ENCODE measurements around the gene SLC47A2. TPM values are rescaled to one million over a fixed set of nuclear protein-coding genes. Genes with fewer than 3 reads are reported as not detected.
"Not testable (repeated sequence)": the region's sequence is repeated elsewhere in the genome, so short reads cannot be mapped to it uniquely, and the experiment has no call there.

Gene SLC47A2
- polyA plus RNA-seq, 3 donors, result 5.0 to 9.0 (median 7.8) TPM

- DNase-seq (ENCODE audit: extremely low read depth in 1 of 11, low read depth in 9 of 11, low spot score in 4 of 11), result no peak
Measured at GRCh38 chr17:19683117-19683516, 33.3 kb downstream of the SLC47A2 start.

DNA sequence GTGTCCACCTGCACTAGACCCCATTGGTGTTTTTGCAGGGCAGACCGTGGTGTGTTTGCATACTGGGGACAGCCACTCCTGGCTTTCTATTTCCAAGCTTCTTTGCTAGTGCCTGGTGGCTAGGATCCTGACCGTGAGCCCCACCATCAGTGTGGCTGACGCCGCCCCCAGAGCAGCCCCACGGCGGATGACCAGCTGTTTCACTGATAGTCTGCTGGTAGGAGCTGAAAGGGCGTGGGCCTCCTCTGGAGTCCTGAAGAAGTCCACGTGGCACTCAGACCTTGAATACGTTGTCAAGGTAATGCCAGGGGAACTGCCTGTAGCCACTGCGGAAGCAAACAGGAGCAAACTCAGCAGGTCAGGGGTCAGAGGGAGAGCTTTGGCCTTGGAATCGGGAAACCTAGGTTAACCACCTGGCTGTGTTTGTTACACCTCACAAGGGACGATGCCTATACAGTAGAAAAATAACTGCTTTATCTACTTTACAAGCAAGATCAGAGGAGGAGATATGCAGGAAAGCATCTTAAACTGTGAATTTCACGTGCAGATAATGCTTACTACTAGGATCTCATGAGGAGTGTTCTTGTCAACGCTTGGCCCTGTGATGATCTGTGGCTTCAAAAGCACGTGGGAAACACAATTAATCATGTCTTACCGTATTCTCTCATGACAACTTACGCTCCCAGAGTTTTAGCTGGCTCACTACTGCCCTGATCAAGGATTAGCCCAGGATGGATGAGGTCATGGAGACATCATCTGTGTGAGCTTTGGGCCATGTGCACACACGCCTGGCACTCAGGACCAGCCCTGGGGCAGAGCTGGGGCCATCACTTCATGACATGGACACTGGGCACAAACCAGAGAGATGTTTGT is 37.6 kb downstream of the SLC47A2 start:
- DNase-seq (ENCODE audit: extremely low read depth in 1 of 11, low read depth in 9 of 11, low spot score in 4 of 11), result no peak

DNA sequence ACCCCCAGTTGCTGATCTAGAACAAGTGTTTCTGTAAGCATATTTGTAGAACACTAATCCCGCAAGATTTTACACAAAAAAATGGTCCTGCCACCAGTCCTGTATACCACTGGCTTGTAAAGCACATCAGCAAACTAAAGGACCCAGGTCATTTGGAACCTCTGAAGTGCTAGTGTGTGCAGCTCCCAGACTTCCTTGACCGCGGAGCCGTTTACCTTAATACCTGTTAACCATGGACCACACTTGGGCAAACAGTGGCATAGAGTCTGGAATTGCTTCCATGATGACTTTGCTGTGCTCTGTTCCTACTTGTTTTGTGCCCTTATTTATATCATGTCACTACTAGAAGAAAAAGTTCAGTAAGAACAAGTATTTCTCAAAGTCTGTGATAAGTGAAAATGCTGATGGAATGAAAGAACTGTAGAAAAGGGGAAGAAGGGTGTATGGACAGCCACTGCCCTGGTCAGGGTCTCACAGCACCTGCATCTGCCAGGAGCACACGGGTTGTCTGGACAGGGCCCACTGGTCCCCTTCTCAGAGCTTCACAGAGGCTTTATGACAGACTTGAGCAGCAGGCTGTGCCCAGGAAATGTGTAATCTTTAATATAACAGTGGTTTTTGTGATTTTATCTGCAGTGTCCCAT is 38.5 kb downstream of the SLC47A2 start:
- no peak for DNase-seq (ENCODE audit: extremely low read depth in 1 of 11, low read depth in 9 of 11, low spot score in 4 of 11)

DNA sequence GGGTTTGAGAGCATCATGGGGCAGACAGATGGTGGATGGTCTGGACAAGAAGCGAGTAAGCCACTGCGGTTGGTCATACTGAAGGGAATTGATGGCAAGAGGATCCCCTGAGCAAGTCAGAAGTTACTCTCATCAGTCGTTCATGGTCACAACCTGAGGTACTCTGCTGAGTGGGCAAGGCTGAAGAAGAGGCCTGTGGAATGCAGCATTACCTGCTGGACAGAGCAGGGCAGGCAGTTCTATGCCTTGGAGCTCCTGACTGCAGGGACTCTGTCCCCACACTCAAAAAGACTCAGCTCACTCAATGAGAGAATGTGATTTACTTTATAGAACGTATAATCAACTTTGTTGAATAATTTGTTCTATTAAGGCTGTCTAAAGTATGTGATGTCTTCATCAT is 39.5 kb downstream of the SLC47A2 start:
- DNase-seq (ENCODE audit: extremely low read depth in 1 of 11, low read depth in 9 of 11, low spot score in 4 of 11), result no peak

DNA sequence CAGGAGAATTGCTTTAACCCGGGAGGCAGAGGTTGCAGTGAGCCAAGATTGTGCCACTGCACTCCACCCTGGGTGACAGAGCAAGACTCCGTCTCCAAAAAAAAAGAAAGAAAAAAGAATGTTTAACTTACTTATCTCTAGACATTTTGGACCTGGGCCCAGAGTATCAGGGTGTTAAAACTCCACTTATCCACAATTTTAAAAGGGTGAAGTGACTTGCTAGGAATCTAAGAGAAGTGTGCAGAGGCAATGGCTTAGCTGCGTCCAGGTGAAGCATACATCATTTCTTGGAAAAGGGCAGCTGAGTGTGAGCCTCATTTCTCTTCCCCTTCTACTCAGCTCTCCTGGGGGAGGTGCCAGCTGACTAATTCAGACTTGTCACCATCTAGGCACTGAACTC is 42.8 kb downstream of the SLC47A2 start:
- DNase-seq (ENCODE audit: extremely low read depth in 1 of 11, low read depth in 9 of 11, low spot score in 4 of 11), result no peak

- peak in 6 of 11 donors; percentile 33 to 68 (median 44) for DNase-seq (ENCODE audit: extremely low read depth in 1 of 11, low read depth in 9 of 11, low spot score in 4 of 11)
Measured at GRCh38 chr17:19672009-19672750, 44.2 kb downstream of the SLC47A2 start.

GRCh38 chr17:19671433-19671832 is 45.0 kb downstream of the SLC47A2 start:
- DNase-seq (ENCODE audit: extremely low read depth in 1 of 11, low read depth in 9 of 11, low spot score in 4 of 11), result no peak

DNA sequence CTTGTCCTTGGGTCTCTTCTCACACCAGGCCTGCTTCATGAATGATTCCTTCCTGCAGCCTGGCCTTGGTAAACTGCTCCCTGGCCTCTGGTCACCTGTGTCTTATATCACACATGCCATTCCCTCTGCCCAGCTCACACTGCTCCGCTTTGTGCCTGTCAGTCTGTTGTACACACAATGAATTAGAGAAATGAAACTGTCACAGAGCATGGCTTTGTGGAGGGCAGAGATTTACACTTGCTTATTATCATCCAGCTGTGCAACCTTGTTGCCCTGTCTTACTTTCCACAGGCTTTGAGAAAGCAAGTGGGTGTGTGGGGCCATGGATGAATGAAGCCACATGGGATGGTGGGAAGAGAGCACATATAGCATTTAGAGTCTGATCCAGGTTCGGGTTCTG is 45.5 kb downstream of the SLC47A2 start:
- no peak for DNase-seq (ENCODE audit: extremely low read depth in 1 of 11, low read depth in 9 of 11, low spot score in 4 of 11)

- DNase-seq (ENCODE audit: extremely low read depth in 1 of 11, low read depth in 9 of 11, low spot score in 4 of 11), result not testable (repeated sequence)
Measured at GRCh38 chr17:19669680-19670079, 46.7 kb downstream of the SLC47A2 start.

DNA sequence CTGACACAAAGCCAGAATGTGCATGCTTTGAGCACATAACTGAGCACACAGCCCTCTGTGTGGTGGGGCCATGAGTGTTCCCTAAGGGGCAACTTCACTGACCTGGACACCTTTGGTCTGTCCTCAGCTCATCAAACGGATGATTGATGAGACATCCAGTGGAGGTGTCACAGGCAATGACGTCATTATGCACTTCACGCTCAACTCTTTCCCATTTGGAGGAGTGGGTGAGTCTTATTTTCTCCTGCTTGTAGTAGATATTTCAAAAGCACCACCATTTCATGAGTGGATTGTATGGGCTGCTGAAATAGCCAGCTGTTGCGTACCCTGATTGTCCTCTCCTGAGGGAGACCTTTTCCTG is 51.6 kb downstream of the SLC47A2 start:
- DNase-seq (ENCODE audit: extremely low read depth in 1 of 11, low read depth in 9 of 11, low spot score in 4 of 11), result no peak

DNA sequence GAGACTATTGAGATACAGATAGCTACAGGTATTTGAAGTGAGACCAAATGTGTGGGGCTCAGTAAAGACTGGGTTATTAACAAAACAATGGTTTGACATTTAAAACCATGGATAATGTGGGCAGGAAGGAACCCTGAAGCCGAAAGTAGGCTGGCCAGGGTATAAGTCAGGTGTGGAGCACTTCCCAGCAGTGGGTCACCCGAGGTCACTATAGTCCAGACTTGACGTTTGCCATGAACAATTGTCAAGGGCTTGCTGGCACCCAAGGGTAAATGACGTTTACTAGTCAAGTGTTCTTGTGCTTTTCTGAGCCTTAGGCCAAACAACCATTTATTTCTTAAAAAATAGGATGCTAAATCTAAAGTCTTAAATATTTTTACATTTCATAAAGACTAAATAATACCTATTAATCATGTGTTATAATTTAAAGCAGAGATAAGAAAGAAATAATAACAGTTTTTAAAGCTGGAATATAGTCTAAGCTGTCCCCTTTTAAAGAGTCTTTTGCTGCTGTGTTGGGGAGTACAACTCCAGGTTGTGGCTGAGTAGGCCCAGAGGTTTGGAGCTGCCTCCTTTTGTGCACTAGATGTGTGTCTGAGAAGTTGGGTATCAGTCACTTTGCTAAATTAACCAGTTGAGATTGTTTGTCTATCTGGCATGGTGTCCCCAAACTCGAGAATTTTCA is 52.1 kb downstream of the SLC47A2 start:
- no peak for DNase-seq (ENCODE audit: extremely low read depth in 1 of 11, low read depth in 9 of 11, low spot score in 4 of 11)

- no peak for DNase-seq (ENCODE audit: extremely low read depth in 1 of 11, low read depth in 9 of 11, low spot score in 4 of 11)
Measured at GRCh38 chr17:19663097-19663496, 53.3 kb downstream of the SLC47A2 start.

- DNase-seq (ENCODE audit: extremely low read depth in 1 of 11, low read depth in 9 of 11, low spot score in 4 of 11), result no peak
Measured at GRCh38 chr17:19661121-19661520, 55.3 kb downstream of the SLC47A2 start.

DNA sequence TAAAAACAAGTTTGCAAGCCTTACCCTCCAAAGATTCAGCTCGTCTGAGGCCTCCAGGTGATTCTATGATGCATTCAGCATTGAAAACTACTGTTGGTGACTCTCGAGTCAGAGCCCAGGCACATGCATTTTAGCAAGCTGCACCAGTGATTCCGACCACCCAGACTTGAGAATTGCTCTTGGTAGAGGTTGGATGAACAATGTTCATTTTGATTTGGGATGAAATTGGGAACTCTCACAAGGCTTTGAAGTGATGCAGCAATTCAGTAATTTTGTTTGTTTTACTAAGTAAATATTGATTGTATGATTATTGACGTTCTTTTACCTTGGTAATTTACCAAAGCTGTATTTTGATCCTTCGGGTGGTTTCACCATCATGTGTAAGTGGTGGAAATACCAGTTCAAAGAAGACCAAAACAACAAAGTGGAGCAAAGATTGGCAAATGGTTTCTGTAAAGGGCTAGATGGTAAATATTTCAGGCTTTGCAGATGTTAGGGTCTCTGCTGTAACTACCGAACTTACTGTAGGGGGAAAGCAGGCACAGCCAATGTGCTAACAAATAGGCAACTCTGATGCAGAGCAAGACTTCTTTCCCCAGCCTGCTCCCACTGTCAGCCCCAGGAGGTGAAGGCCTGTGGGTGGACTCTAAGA is 56.0 kb downstream of the SLC47A2 start:
- no peak for DNase-seq (ENCODE audit: extremely low read depth in 1 of 11, low read depth in 9 of 11, low spot score in 4 of 11)

- DNase-seq (ENCODE audit: extremely low read depth in 1 of 11, low read depth in 9 of 11, low spot score in 4 of 11), result no peak
Measured at GRCh38 chr17:19659366-19660177, 56.8 kb downstream of the SLC47A2 start.

GRCh38 chr17:19656851-19657581 is 59.4 kb downstream of the SLC47A2 start:
- no peak for DNase-seq (ENCODE audit: extremely low read depth in 1 of 11, low read depth in 9 of 11, low spot score in 4 of 11)

DNA sequence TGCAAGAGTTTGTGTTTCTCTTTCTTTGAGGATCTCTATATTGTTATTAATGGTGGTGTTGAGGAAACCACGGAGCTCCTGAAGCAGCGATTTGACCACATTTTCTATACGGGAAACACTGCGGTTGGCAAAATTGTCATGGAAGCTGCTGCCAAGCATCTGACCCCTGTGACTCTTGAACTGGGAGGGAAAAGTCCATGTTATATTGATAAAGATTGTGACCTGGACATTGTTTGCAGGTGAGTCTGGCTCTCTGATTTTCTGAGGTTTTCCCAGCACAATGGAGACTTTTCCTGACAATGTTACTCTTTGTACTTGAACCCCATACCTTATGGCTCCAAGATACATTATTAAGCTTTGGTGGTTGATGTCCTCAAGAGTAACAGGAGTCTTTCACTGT is 60.0 kb downstream of the SLC47A2 start:
- no peak for DNase-seq (ENCODE audit: extremely low read depth in 1 of 11, low read depth in 9 of 11, low spot score in 4 of 11)

All from renal cortex interstitium (tissue), 11 donors.